Measurements from ENCODE around the gene CCDC121. TPM values are rescaled to one million over a fixed set of nuclear protein-coding genes. Genes with fewer than 3 reads are reported as not detected.

Gene CCDC121
- total RNA-seq, 4 donors from 2014 or later = 3.5 to 12.3 (median 7.3) TPM

GRCh38 chr2:27647737-27648136 is 18.9 kb upstream of the CCDC121 start:
- H3K27me3 ChIP-seq = no peaks in the 10 kb centered on the region
- no peak overlapping the region for H3K4me3 ChIP-seq
- intact Hi-C loops (cut with DNase I; ENCODE audit: low total_unique reads) = no loop called here
- TF ChIP-seq CTCF (IDR thresholded peaks at IDR 0.05) (no peak), POLR2A (IDR thresholded peaks at IDR 0.05) (no peak)
- H3K4me1 ChIP-seq = no peaks in the 10 kb centered on the region
- H3K27ac ChIP-seq = no peak overlapping the region
- DNase-seq = no peak
- H3K9me3 ChIP-seq = no peaks in the 10 kb centered on the region
- H3K36me3 ChIP-seq = no peaks in the 10 kb centered on the region

- DNase-seq = no peak
- Histone ChIP-seq H3K4me3 (no peak overlapping the region), H3K36me3 (no peaks in the 10 kb centered on the region), H3K9me3 (no peaks in the 10 kb centered on the region), H3K27ac (no peak overlapping the region), H3K4me1 (no peaks in the 10 kb centered on the region), H3K27me3 (no peaks in the 10 kb centered on the region)
- TF ChIP-seq CTCF (IDR thresholded peaks at IDR 0.05) (no peak), POLR2A (IDR thresholded peaks at IDR 0.05) (no peak)
- intact Hi-C loops (cut with DNase I; ENCODE audit: low total_unique reads) = no loop called here
Observed at GRCh38 chr2:27647289-27647688, 18.5 kb upstream of the CCDC121 start.

GRCh38 chr2:27645197-27645596 is 16.4 kb upstream of the CCDC121 start:
- Histone ChIP-seq H3K36me3 (no peaks in the 10 kb centered on the region), H3K27ac (no peak overlapping the region), H3K4me1 (no peaks in the 10 kb centered on the region), H3K9me3 (no peaks in the 10 kb centered on the region), H3K27me3 (no peaks in the 10 kb centered on the region), H3K4me3 (no peak overlapping the region)
- no peak for TF ChIP-seq POLR2A (IDR thresholded peaks at IDR 0.05)
- TF ChIP-seq CTCF (IDR thresholded peaks at IDR 0.05) = no peak
- no peak for DNase-seq
- intact Hi-C loops (cut with DNase I; ENCODE audit: low total_unique reads) = no loop called here

- intact Hi-C loops (cut with DNase I; ENCODE audit: low total_unique reads) = no loop called here
- Histone ChIP-seq H3K4me1 (no peaks in the 10 kb centered on the region), H3K9me3 (no peaks in the 10 kb centered on the region), H3K4me3 (no peak overlapping the region), H3K36me3 (no peaks in the 10 kb centered on the region), H3K27ac (no peak overlapping the region), H3K27me3 (no peaks in the 10 kb centered on the region)
- DNase-seq = no peak
- TF ChIP-seq POLR2A (IDR thresholded peaks at IDR 0.05) (no peak), CTCF (IDR thresholded peaks at IDR 0.05) (no peak)
Observed at GRCh38 chr2:27640722-27641245, 12.0 kb upstream of the CCDC121 start.

GRCh38 chr2:27638709-27639108 is 9.9 kb upstream of the CCDC121 start:
- intact Hi-C loops (cut with DNase I; ENCODE audit: low total_unique reads) = no loop called here
- H3K4me1 ChIP-seq = no peaks in the 10 kb centered on the region
- no peaks in the 10 kb centered on the region for H3K36me3 ChIP-seq
- no peaks in the 10 kb centered on the region for H3K9me3 ChIP-seq
- no peak for TF ChIP-seq CTCF (IDR thresholded peaks at IDR 0.05)
- TF ChIP-seq POLR2A (IDR thresholded peaks at IDR 0.05) = no peak
- DNase-seq = no peak
- no peak overlapping the region for H3K4me3 ChIP-seq
- H3K27ac ChIP-seq = no peak overlapping the region
- H3K27me3 ChIP-seq = no peaks in the 10 kb centered on the region

All from uterus (tissue), 4 donors.